ENCODE data around the gene ATP8B4.

The ATP8B4 gene

GRCh38 chr15:49923671-49924070 is 195.4 kb downstream of the ATP8B4 start:
- DNase-seq: no peak

DNA sequence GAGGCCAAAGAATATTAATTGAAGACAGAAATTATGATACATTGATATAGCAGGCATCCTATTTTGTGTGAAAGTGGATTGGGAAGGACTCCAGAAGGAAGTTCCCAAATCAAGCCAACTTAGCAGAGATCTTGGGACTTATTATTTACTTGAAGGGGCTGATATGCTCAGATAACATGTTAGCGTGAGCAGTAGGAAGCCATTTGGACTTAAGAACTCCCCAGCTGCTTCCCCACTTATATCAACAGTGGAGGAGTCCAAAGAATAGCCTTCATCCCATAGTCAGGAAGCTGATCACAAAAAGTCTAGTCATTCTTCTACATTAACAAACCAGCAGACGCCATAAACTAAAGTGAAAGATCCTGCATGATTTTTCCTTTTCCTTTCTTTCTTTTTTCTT is 200.0 kb downstream of the ATP8B4 start:
- no peak for DNase-seq

GRCh38 chr15:49918121-49918520 is 200.9 kb downstream of the ATP8B4 start:
- DNase-seq: no peak

- DNase-seq: no peak
Observed at GRCh38 chr15:49916998-49917397, 202.0 kb downstream of the ATP8B4 start.

DNA sequence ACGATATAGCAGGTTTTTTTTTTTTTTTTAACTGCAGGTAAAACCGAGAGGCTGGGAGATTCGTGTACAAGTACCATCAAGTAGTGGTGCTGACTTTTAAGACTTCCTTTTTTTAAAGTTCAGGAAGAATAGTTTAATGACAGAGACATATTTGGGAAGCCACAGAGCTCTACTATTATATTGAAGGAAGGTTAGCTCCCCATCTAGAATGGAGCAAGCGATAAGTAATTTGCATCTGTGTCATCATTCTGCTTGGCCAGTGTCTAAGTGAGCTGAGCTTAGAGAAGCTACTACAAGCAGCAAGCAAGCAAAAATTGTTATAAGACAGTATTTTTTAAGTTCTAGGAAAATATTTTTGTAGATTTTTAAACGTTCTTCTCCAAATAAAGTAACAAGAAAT is 203.2 kb downstream of the ATP8B4 start:
- no peak for DNase-seq

DNA sequence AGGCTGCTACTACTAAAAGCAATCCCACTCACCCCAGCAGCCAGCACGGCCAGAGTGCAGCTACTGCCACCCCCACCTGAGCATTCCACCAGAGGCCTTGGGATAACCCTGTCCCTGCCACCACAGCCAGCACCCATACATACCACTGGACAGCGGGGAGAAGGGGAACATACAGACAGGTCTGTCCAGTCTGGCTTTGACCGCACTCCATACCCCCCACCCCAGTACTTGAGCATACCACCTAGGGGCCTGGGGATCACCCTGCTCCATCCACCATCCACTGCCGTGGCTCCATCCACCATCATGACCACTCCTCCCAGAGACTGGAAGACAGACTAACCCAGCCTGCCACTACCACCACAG is 210.1 kb downstream of the ATP8B4 start:
- DNase-seq: no peak

GRCh38 chr15:49908236-49908932 is 210.6 kb downstream of the ATP8B4 start:
- no peak for DNase-seq

GRCh38 chr15:49906966-49907365 is 212.1 kb downstream of the ATP8B4 start:
- DNase-seq: no peak

- no peak for DNase-seq
Observed at GRCh38 chr15:49905221-49905620, 213.8 kb downstream of the ATP8B4 start.

- no peak for DNase-seq
Observed at GRCh38 chr15:49904296-49904695, 214.7 kb downstream of the ATP8B4 start.

DNA sequence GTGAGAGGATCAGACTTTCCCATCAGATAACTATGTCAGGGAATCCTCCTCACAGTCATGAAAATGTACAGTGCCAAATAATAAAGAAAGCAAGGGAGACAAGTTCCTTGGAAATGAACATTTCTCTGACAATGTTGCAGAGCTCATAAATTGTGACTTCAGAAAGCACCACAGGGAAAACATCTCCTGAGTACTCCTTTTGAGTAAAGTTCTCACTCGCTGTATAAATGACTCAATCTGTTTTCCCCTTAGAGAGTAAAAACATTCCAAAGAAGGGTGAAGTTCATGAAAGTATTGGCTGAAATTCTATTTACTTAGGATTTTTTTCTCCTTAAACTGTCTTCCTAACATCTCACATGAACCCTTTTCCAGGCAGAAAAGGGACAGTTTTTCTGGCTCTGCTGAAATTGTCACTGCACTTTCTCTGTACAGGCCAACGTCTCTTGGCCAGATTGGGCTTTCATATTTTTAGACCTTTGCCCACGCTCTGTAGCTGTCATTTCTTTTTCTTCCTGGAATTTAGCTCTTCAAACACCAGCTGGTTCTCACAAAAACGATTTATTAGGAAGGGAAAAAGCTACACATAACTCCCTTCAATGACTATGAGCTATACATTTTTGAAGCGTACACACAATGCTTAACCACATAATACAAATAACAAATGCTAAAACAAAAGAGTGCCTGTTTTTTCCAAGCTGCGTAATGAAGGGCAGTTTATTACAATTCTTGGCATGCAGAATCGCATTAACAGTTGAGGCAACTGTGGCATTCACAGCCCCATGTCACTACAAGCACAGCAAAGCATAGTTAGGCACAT is 216.1 kb downstream of the ATP8B4 start:
- DNase-seq: no peak

DNA sequence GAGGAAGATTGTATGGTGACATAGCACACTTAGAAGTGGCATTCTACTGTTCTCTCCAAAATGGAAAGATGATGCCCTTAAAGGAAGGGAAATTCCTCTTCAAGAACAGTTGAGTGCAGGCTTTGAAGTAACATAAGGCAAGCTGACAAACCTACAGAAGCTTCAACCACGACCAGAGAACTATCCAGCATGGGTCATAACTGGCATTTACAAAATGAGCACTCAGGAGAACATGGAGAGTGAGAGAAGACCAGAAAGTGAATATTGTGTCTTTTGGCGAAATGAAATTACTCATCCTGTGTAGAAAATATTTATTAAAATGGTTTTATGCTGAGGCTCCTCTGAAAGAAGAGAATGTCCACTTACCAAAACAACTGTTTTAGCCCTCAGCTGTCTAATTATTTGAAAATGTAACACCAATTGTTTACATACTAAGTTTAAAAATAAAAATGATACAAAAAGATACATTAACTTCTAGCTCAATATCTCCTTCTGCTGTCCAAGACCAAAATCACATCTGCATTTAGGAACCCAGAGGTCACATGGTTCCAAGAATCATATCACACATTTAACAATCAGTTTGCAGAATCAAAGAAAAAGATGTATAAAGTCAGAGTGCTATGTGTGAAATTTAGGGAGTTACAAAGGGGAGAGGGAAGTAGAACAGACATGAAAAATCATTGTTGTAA is 216.9 kb downstream of the ATP8B4 start:
- no peak for DNase-seq

DNA sequence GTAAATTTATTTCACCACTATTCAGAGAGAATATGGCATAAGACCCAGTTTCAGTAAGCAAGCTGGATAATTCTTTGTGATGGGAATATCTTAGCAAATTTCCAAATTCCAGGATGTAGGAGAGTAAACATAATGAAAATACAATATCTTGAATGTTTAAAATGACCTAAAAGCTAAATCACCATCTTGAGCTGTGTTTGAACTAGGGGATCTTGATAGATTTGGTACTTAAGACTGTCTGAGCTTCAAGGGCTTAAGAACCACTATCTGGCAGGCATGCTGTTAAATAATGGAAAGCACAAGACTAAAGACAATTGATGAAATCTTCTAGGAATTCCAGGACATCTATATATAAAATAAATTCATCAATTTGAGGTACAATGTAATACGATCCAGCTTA is 217.7 kb downstream of the ATP8B4 start:
- DNase-seq: no peak

DNA sequence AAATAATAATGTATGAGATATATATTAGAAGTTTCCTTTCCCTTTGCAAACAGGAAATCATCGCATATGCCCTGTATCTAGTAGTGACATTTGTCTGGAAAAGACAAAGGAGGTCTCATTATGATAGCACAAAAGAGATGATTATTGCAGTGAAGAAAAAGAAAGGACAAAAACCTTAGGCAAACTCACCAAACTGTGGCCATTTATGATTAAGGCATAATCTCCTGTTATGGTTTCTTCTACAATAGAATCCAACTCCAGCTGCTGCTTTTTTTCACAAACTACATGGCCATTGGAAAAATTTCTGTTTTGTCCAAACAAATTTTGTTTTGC is 218.2 kb downstream of the ATP8B4 start:
- no peak for DNase-seq

DNA sequence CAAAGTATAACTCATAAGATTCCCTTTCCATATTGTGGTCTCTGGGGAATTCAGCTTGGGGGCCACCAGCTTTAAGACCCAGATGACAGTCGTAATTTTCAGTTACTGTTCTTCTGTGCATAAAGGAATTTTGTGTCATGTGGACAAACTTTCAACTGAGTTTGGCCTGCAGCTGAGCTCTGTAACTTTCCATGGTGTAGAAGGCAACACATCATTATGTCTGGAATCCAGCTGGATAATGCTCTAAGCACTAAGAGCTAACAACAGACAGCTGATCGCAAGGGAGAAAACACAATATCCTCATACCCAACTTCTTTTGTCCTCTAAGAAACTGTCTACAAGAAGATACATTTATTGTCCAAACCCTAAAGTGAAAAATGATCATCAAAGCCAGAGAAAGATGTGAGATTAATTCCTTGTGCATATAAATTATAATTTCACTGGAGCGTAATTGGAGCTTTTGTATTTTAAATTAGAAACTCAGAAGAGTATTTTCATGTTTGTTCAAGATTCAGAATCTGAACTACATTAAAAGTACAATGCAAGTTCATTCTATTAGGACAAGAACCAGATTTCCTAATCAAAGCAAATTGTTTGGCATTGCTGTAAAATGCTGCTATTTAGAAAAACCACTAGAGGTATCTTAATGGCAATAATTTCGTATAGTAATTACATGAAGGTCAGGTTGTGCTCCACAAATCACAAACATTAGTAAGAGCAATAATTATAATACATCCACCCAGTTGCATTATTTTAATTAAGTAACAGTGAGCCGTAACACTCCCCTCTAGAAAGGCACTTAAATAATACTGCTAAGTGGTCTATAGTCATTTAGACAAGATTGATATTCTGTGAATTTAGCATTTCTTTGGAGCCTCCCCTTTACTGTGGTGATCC is 218.8 kb downstream of the ATP8B4 start:
- no peak for DNase-seq

DNA sequence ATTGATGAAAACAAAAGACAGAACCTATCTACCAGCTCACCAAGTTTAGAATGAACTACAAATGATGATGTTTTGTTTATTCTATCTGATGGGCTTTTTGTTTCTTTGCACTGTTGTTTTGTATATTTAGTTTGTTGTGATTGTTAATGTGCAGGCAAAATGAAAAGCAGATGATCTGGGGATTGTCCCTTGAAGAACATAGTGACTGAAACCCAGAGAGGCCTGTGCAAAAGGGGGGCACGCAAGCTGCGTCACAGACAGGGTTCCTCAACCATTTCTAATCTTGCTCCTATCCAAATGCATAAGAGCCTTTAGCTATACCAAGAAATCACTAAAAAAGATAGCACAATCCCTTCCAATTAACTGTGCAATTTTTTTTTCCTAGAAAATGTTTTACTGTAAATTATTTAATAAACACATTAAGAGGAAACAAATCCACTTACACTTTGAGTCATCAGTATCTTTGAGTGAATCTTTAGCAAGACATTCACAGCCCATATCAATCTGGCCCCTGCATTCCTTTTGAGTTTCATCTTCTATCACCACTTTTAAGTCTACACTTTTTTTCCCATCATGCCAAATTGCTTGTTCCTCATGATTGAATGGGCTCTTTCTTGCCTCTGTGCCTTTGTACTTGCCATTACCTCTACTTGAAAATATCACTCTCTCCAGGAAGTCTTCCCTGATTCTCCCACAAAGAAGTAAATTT is 220.3 kb downstream of the ATP8B4 start:
- no peak for DNase-seq

DNA sequence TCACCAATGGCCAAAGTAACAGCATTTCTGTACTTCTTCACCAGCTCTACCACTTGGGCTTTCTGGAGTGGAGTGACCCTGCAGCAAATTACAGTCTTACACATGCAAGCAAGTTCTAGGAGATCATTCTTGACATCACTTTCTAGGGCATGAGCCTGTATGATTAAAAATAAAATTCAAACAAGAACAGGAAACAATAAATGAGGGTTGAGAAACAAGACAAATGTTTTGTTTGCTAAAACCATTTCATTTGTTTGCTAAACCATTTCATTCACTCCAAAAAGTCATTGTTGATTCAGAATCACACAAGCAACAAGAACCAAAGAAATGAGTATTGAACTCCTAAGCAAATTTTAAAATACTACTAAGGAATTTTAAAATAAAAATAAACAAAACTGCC is 220.9 kb downstream of the ATP8B4 start:
- DNase-seq: no peak

GRCh38 chr15:49895347-49896223 is 223.4 kb downstream of the ATP8B4 start:
- no peak for DNase-seq

GRCh38 chr15:49890689-49891088 is 228.3 kb downstream of the ATP8B4 start:
- DNase-seq: no peak

DNA sequence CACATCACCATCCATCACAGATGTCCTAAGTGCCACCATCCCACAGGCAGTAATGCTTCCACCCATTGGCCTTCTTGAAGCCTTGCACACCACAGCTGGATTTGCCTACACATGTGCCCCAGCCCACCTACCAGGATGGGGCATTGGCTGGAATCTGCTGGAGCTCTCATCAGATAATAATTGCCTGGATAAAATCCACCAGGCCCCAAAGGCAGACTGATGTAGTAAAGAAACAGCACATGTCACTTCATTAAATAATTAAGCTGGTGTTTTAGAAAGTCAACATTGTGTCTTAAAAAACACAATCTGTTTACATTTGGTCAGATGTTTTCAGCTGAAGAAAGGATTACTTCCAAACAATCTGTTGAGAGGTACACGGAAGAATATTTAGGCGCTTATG is 229.5 kb downstream of the ATP8B4 start:
- DNase-seq: no peak

GRCh38 chr15:49888734-49889133 is 230.3 kb downstream of the ATP8B4 start:
- no peak for DNase-seq
